GM19463 (cell line): ENCODE data around the gene OGN.

Source experiments
- ATAC-seq: cut with Tn5 transposase; IDR thresholded peaks from one replicate; pipeline ENCODE4 v1.9.1; 2021; ENCODE audit warnings: mild to moderate bottlenecking, moderate library complexity; ENCODE audit not compliant: unreplicated experiment

Gene OGN

GRCh38 chr9:92406477-92406876, 2.1 kb upstream of the OGN start:
- ATAC-seq = peak; percentile 69

GRCh38 chr9:92405818-92406217, 1.4 kb upstream of the OGN start:
- ATAC-seq = no peak

- ATAC-seq = no peak
Observed at GRCh38 chr9:92402826-92403745, 1.3 kb downstream of the OGN start.

- no peak for ATAC-seq
Observed at GRCh38 chr9:92402360-92402759, 2.0 kb downstream of the OGN start.

GRCh38 chr9:92397853-92398252, 6.5 kb downstream of the OGN start:
- no peak for ATAC-seq

- ATAC-seq = no peak
Observed at GRCh38 chr9:92395617-92396016, 8.8 kb downstream of the OGN start.

GRCh38 chr9:92393686-92394085, 10.7 kb downstream of the OGN start:
- ATAC-seq = no peak

GRCh38 chr9:92392690-92393089, 11.7 kb downstream of the OGN start:
- ATAC-seq = no peak

- ATAC-seq = no peak
Observed at GRCh38 chr9:92385953-92386352, 18.4 kb downstream of the OGN start.

- ATAC-seq = no peak
Observed at GRCh38 chr9:92385477-92385876, 18.9 kb downstream of the OGN start.

GRCh38 chr9:92385001-92385400, 19.4 kb downstream of the OGN start:
- no peak for ATAC-seq

GRCh38 chr9:92384375-92384774, 20.0 kb downstream of the OGN start:
- ATAC-seq = no peak

GRCh38 chr9:92381775-92382174, 22.6 kb downstream of the OGN start:
- no peak for ATAC-seq

- no peak for ATAC-seq
Observed at GRCh38 chr9:92380603-92381002, 23.8 kb downstream of the OGN start.

GRCh38 chr9:92378865-92379560, 25.4 kb downstream of the OGN start:
- no peak for ATAC-seq

GRCh38 chr9:92377876-92378275, 26.5 kb downstream of the OGN start:
- no peak for ATAC-seq

GRCh38 chr9:92373167-92373566, 31.2 kb downstream of the OGN start:
- ATAC-seq = no peak

- ATAC-seq = no peak
Observed at GRCh38 chr9:92369075-92369474, 35.3 kb downstream of the OGN start.

GRCh38 chr9:92360083-92360482, 44.3 kb downstream of the OGN start:
- no peak for ATAC-seq

- no peak for ATAC-seq
Observed at GRCh38 chr9:92359394-92359995, 44.9 kb downstream of the OGN start.

- no peak for ATAC-seq
Observed at GRCh38 chr9:92353051-92353450, 51.3 kb downstream of the OGN start.

- ATAC-seq = no peak
Observed at GRCh38 chr9:92350740-92351133, 53.6 kb downstream of the OGN start.
